ENCODE results near the gene FTCD.

- TF ChIP-seq, protein P1, sequence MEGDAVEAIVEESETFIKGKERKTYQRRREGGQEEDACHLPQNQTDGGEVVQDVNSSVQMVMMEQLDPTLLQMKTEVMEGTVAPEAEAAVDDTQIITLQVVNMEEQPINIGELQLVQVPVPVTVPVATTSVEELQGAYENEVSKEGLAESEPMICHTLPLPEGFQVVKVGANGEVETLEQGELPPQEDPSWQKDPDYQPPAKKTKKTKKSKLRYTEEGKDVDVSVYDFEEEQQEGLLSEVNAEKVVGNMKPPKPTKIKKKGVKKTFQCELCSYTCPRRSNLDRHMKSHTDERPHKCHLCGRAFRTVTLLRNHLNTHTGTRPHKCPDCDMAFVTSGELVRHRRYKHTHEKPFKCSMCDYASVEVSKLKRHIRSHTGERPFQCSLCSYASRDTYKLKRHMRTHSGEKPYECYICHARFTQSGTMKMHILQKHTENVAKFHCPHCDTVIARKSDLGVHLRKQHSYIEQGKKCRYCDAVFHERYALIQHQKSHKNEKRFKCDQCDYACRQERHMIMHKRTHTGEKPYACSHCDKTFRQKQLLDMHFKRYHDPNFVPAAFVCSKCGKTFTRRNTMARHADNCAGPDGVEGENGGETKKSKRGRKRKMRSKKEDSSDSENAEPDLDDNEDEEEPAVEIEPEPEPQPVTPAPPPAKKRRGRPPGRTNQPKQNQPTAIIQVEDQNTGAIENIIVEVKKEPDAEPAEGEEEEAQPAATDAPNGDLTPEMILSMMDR (IDR thresholded peaks at IDR 0.05; ENCODE audit: extremely low read depth in 1 of 2, insufficient read depth in 1 of 2, low read depth in 1 of 2, low read length in 2 of 2) = no peak
- TF ChIP-seq, protein P2, sequence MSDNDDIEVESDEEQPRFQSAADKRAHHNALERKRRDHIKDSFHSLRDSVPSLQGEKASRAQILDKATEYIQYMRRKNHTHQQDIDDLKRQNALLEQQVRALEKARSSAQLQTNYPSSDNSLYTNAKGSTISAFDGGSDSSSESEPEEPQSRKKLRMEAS (IDR thresholded peaks at IDR 0.05; ENCODE audit: insufficient read depth, insufficient read length) = no peak
- no peak for TF ChIP-seq JUN (IDR thresholded peaks at IDR 0.05; ENCODE audit: borderline replicate concordance, insufficient read depth, insufficient read length, low read depth)
- no peak for TF ChIP-seq GATA2 (IDR thresholded peaks at IDR 0.05; ENCODE audit: insufficient read depth, insufficient read length, low read depth, low read length)
- no peak for TF ChIP-seq FOS (IDR thresholded peaks at IDR 0.05; ENCODE audit: borderline replicate concordance, insufficient read depth, low read length)
Measured at GRCh38 chr21:46124926-46125845, 30.2 kb downstream of the FTCD start.

All from endothelial cell of umbilical vein (primary cell).